Retina (tissue), 1 donor: ENCODE measurements around the gene CCDC183.
A peak's percentile ranks its signal among the peaks of the same experiment; 100 is the strongest.
"Not testable (repeated sequence)": the region's sequence is repeated elsewhere in the genome, so short reads cannot be mapped to it uniquely, and the experiment has no call there.

Source experiments
- DNase-seq: peaks from one replicate; pipeline ENCODE4 v3.0.0-alpha.2; 2016

CCDC183 gene

GRCh38 chr9:136803009-136803550 lies 6.9 kb downstream of the CCDC183 start:
- DNase-seq, result not testable (repeated sequence)

GRCh38 chr9:136803551-136804508 lies 7.7 kb downstream of the CCDC183 start:
- DNase-seq, result no peak

GRCh38 chr9:136804509-136805206 lies 8.5 kb downstream of the CCDC183 start:
- DNase-seq, result no peak

GRCh38 chr9:136805207-136805740 lies 9.1 kb downstream of the CCDC183 start:
- no peak for DNase-seq

GRCh38 chr9:136806067-136806466 lies 9.9 kb downstream of the CCDC183 start:
- no peak for DNase-seq

GRCh38 chr9:136806631-136807201 lies 10.6 kb downstream of the CCDC183 start:
- no peak for DNase-seq

GRCh38 chr9:136807281-136808074 lies 11.3 kb downstream of the CCDC183 start, which contains the start of gene RABL6:
Gene RABL6, plus strand, starts transcription at chr9:136807948. Its CDS starts 249 bp downstream, at chr9:136808197.
- peak; percentile 89 for DNase-seq

- peak; percentile 32 for DNase-seq
Measured at GRCh38 chr9:136808075-136808805, 12.1 kb downstream of the CCDC183 start.

GRCh38 chr9:136808806-136809158 lies 12.6 kb downstream of the CCDC183 start:
- DNase-seq, result peak; percentile 28

GRCh38 chr9:136814725-136815421 lies 18.7 kb downstream of the CCDC183 start:
- DNase-seq, result no peak

- DNase-seq, result no peak
Measured at GRCh38 chr9:136815422-136815782, 19.3 kb downstream of the CCDC183 start.

GRCh38 chr9:136820971-136821825 lies 25.1 kb downstream of the CCDC183 start:
- peak; percentile 59 for DNase-seq

- DNase-seq, result no peak
Measured at GRCh38 chr9:136821826-136822544, 25.8 kb downstream of the CCDC183 start.

- DNase-seq, result no peak
Measured at GRCh38 chr9:136823136-136824046, 27.3 kb downstream of the CCDC183 start.

- DNase-seq, result no peak
Measured at GRCh38 chr9:136824496-136825225, 28.5 kb downstream of the CCDC183 start.

- no peak for DNase-seq
Measured at GRCh38 chr9:136825295-136826187, 29.4 kb downstream of the CCDC183 start.
